Right cardiac atrium (tissue), 5 donors: ENCODE data around the gene MMADHC. TPM values are rescaled to one million over a fixed set of nuclear protein-coding genes. Genes with fewer than 3 reads are reported as not detected.

Source experiments
- ATAC-seq, 2 donors: fragments of 200-7000 bp; cut with Tn5 transposase; one replicate each; pipeline versions ENCODE4 v1.8.0 to v1.9.1; 2020; ENCODE audit warnings: moderate library complexity in 2 of 2, mild to moderate bottlenecking in 1 of 2
- DNase-seq, 3 donors: peaks; one replicate each; pipeline ENCODE4 v3.0.0-alpha.2; 2020
- H3K27ac ChIP-seq: one replicate; pipeline ENCODE4 v1.5.1; 2013; ENCODE audit warnings: mild to moderate bottlenecking, low read length, control low read depth, moderate library complexity
- H3K27me3 ChIP-seq: one replicate; pipeline ENCODE4 v1.6.1; 2013; ENCODE audit not compliant: control insufficient read depth, insufficient read depth
- H3K4me1 ChIP-seq: one replicate; pipeline ENCODE4 v1.6.1; 2013; ENCODE audit warnings: low read length; ENCODE audit not compliant: control insufficient read depth, insufficient read depth
- H3K4me3 ChIP-seq: one replicate; pipeline ENCODE4 v1.5.1; 2013; ENCODE audit warnings: low read length, control low read depth
- H3K9me3 ChIP-seq: one replicate; pipeline ENCODE4 v1.6.1; 2013; ENCODE audit warnings: low read length; ENCODE audit not compliant: control insufficient read depth
- WGBS: extraction: QIAGEN DNeasy Blood & Tissue Kit; methylation state at CpG from one replicate; pipeline ENCODE4 v1.1.7; 2013; 5-methylcytosine and 5-hydroxymethylcytosine counted together
- intact Hi-C, 4 donors: fragments of 100-400 bp; cut with DNase I; formaldehyde crosslinking; loops; one replicate each; pipeline versions ENCODE4 v1.11.0 to v1.14.0; 2022 to 2023
- polyA plus RNA-seq: library from polyadenylated mRNA; stranded (reverse); fragments of 200-250 nt; gene quantifications from one replicate; pipeline ENCODE4 v1.2.3, GENCODE V29; 2013
- total RNA-seq, 4 donors: library from RNA; stranded (reverse); fragmentation: NEBNext Ultra II Directional; extraction: Animal tissue kit (Norgen Biotek cat#: 25700); gene quantifications; one replicate each; pipeline ENCODE4 v1.2.1, GENCODE V29; 2021
- donor health status: healthy with polysubstance abuse.
- donor health status: DM: no; HTN: yes; CAD: no.
- donor health status: DM: no; HTN: no; CAD: no.
- donor health status: DM: no; HTN: yes; CAD: no; lungs with severe emphysema.
- donor health status: DM: yes; HTN: yes; CAD: no.

The MMADHC gene
- total and polyA plus RNA-seq, 5 donors = 80.4 to 106 (median 93.6) TPM

DNA sequence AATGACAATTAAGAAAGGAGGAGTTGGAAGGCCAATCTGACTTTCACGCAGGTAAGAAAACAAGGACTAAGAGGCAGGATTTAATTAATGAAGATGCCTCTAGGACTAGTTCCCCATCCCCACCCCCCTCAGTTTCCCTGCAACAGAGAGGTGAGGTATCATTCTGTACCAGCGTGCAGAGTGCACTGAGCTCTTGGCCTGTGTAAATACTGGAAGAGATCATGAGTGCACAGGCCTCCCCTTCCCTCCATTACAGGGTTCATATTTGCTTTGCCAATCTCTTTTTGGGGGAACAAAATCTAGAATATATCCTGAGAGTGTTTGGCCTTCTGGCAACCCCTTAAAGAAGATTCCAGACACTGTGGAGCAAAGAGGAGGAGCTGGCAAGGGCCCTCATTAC, 60.9 kb downstream of the MMADHC start:
- 87% methylated on average over 2 of the region's 2 CpGs for WGBS
- intact Hi-C loops = no loop called here

GRCh38 chr2:149525323-149525722, 62.3 kb downstream of the MMADHC start:
- Histone ChIP-seq H3K9me3 (no peaks in the 10 kb centered on the region), H3K4me1 (no peaks in the 10 kb centered on the region), H3K4me3 (no peak overlapping the region), H3K27me3 (no peaks in the 10 kb centered on the region), H3K27ac (no peak overlapping the region)
- DNase-seq (no peak), ATAC-seq (no peak)
- intact Hi-C loops = no loop called here
- WGBS = 91% methylated on average over 9 of the region's 9 CpGs

More for the DNA sequence above, 60.9 kb downstream of the MMADHC start:
- H3K27me3 ChIP-seq = no peaks in the 10 kb centered on the region
- H3K4me3 ChIP-seq = no peak overlapping the region
- H3K9me3 ChIP-seq = no peaks in the 10 kb centered on the region
- ATAC-seq (no peak), DNase-seq (no peak)
- H3K27ac ChIP-seq = no peak overlapping the region
- H3K4me1 ChIP-seq = no peaks in the 10 kb centered on the region
